Measurements from ENCODE around the gene CCDC8.
"Not testable (repeated sequence)": the region's sequence is repeated elsewhere in the genome, so short reads cannot be mapped to it uniquely, and the experiment has no call there.

Gene CCDC8

GRCh38 chr19:46427518-46428045, 14.2 kb upstream of the CCDC8 start:
- no peak for DNase-seq

- peak; percentile 87 for DNase-seq
Observed at GRCh38 chr19:46426506-46427162, 13.3 kb upstream of the CCDC8 start.

GRCh38 chr19:46426035-46426505, 12.7 kb upstream of the CCDC8 start:
- no peak for DNase-seq

GRCh38 chr19:46423188-46423587, 9.8 kb upstream of the CCDC8 start:
- no peak for DNase-seq

GRCh38 chr19:46422344-46422743, 9.0 kb upstream of the CCDC8 start:
- no peak for DNase-seq

GRCh38 chr19:46420056-46420455, 6.7 kb upstream of the CCDC8 start:
- no peak for DNase-seq

- peak; percentile 97 for DNase-seq
Observed at GRCh38 chr19:46415804-46416709, 2.7 kb upstream of the CCDC8 start.

GRCh38 chr19:46414899-46415298, 1.5 kb upstream of the CCDC8 start:
- DNase-seq: not testable (repeated sequence)

GRCh38 chr19:46412650-46413261, 608 bp downstream of the CCDC8 start:
- DNase-seq: no peak

GRCh38 chr19:46411925-46412649, 1.3 kb downstream of the CCDC8 start:
- DNase-seq: no peak

- DNase-seq: no peak
Observed at GRCh38 chr19:46411088-46411924, 2.1 kb downstream of the CCDC8 start.

- no peak for DNase-seq
Observed at GRCh38 chr19:46410205-46411087, 2.9 kb downstream of the CCDC8 start.

GRCh38 chr19:46409191-46409590, 4.2 kb downstream of the CCDC8 start:
- no peak for DNase-seq

GRCh38 chr19:46408664-46409039, 4.7 kb downstream of the CCDC8 start:
- DNase-seq: peak; percentile 69

- peak; percentile 67 for DNase-seq
Observed at GRCh38 chr19:46407856-46408663, 5.3 kb downstream of the CCDC8 start.

GRCh38 chr19:46406976-46407375, 6.4 kb downstream of the CCDC8 start:
- DNase-seq: no peak

GRCh38 chr19:46404753-46405468, 8.5 kb downstream of the CCDC8 start:
- DNase-seq: peak; percentile 79

GRCh38 chr19:46404055-46404752, 9.2 kb downstream of the CCDC8 start:
- DNase-seq: peak; percentile 74
